A673 (cell line): ENCODE results near the gene GGNBP2. TPM values are rescaled to one million over a fixed set of nuclear protein-coding genes. Genes with fewer than 3 reads are reported as not detected.

Source experiments
- BruUV-seq: library from RNA; stranded (reverse); fragments of 400-500 nt; replicated peaks from 2 replicates; lab custom pipeline; 2021; lab: Mats Ljungman, UMichigan
- CTCF ChIA-PET: fragments of 300-600 bp; sonication (Branson Sonifier 250); formaldehyde crosslinking; loops from one replicate; lab custom pipeline; 2022; ENCODE audit warnings: antibody characterized with exemption; lab: Charles Lee
- POLR2A ChIA-PET: fragments of 300-600 bp; sonication (Branson Sonifier 250); formaldehyde crosslinking; loops from one replicate; lab custom pipeline; 2022; ENCODE audit warnings: antibody characterized with exemption; ENCODE audit not compliant: low non-redundant PET; lab: Charles Lee
- DNase-seq: peaks from one replicate; pipeline ENCODE4 v3.0.0-alpha.2; 2015; ENCODE audit warnings: low spot score
- H3K27ac ChIP-seq: fragments of 200-600 bp; sonication (generic); 2 replicates; pipeline ENCODE4 v1.5.1; 2016; ENCODE audit warnings: mixed run types, low read depth, mild to moderate bottlenecking, mixed read lengths, antibody characterized with exemption, low read length; ENCODE audit not compliant: poor library complexity, severe bottlenecking
- H3K27me3 ChIP-seq: fragments of 200-600 bp; sonication (generic); replicated peaks from 2 replicates; pipeline ENCODE4 v1.6.1; 2017; ENCODE audit warnings: mixed run types, low read depth, mild to moderate bottlenecking, mixed read lengths, antibody characterized with exemption, low read length; ENCODE audit not compliant: insufficient read depth, poor library complexity
- H3K36me3 ChIP-seq: fragments of 200-600 bp; sonication (generic); 2 replicates; pipeline ENCODE4 v1.6.1; 2016; ENCODE audit warnings: mixed run types, mild to moderate bottlenecking, mixed read lengths, antibody characterized with exemption, low read length; ENCODE audit not compliant: insufficient read depth, poor library complexity, severe bottlenecking
- H3K4me1 ChIP-seq: fragments of 200-600 bp; sonication (generic); 2 replicates; pipeline ENCODE4 v1.6.1; 2017; ENCODE audit warnings: mixed run types, mild to moderate bottlenecking, mixed read lengths, antibody characterized with exemption, low read length; ENCODE audit not compliant: insufficient read depth, poor library complexity, severe bottlenecking
- H3K4me3 ChIP-seq: fragments of 200-600 bp; sonication (generic); 2 replicates; pipeline ENCODE4 v1.5.1; 2016; ENCODE audit warnings: low read depth, mixed run types, mild to moderate bottlenecking, mixed read lengths, low read length; ENCODE audit not compliant: poor library complexity, severe bottlenecking
- H3K9me3 ChIP-seq: fragments of 200-600 bp; sonication (generic); 2 replicates; pipeline ENCODE4 v1.6.1; 2016; ENCODE audit warnings: mixed run types, low read depth, mild to moderate bottlenecking, mixed read lengths, antibody characterized with exemption, low read length; ENCODE audit not compliant: poor library complexity, severe bottlenecking
- CTCF ChIP-seq: fragments of 300-800, 200-600 bp; sonication (generic); conservative IDR thresholded peaks from 2 replicates; pipeline ENCODE4 v1.5.1; 2017; ENCODE audit warnings: low read depth, mild to moderate bottlenecking, antibody characterized with exemption, low read length, moderate library complexity, mixed read lengths
- EZH2 ChIP-seq: fragments of 200-600 bp; sonication (generic); IDR thresholded peaks from 2 replicates; pipeline ENCODE4 v1.6.1; 2017; ENCODE audit warnings: borderline replicate concordance, low read depth, mild to moderate bottlenecking, mixed read lengths, antibody characterized with exemption, low read length; ENCODE audit not compliant: poor library complexity, severe bottlenecking
- intact Hi-C: fragments of 100-400 bp; cut with micrococcal nuclease; formaldehyde crosslinking; loops from one replicate; pipeline ENCODE4 v1.10.0; 2022; ENCODE audit not compliant: unreplicated experiment
- total RNA-seq: library from RNA; stranded (reverse); gene quantifications from 2 replicates; pipeline ENCODE4 v1.2.3, GENCODE V29; 2021

The GGNBP2 gene
- total RNA-seq, 1 experiment from 2014 or later = 50.4 TPM

GRCh38 chr17:36553459-36553858 is 8.7 kb downstream of the GGNBP2 start:
- no peak overlapping the region for H3K4me3 ChIP-seq
- no peak for TF ChIP-seq CTCF
- TF ChIP-seq EZH2 = no peak
- ChIA-PET POLR2A (no interaction called here), CTCF (no interaction called here)
- H3K27me3 ChIP-seq = no peaks in the 10 kb centered on the region
- no peaks in the 10 kb centered on the region for H3K9me3 ChIP-seq
- peaks cover 5% of the 10 kb centered on the region for H3K36me3 ChIP-seq
- intact Hi-C loops = no loop called here
- no peaks in the 10 kb centered on the region for H3K4me1 ChIP-seq
- no peak for DNase-seq
- no TSS peak for BruUV-seq
- H3K27ac ChIP-seq = no peak overlapping the region

GRCh38 chr17:36566081-36566480 is 21.4 kb downstream of the GGNBP2 start:
- H3K36me3 ChIP-seq = peaks cover 18% of the 10 kb centered on the region
- intact Hi-C loops = no loop called here
- TF ChIP-seq EZH2 (no peak), CTCF (no peak)

GRCh38 chr17:36575028-36575427 is 30.3 kb downstream of the GGNBP2 start:
- Histone ChIP-seq H3K27ac (no peak overlapping the region), H3K36me3 (peaks cover 7% of the 10 kb centered on the region), H3K4me1 (no peaks in the 10 kb centered on the region), H3K27me3 (no peaks in the 10 kb centered on the region), H3K4me3 (no peak overlapping the region), H3K9me3 (no peaks in the 10 kb centered on the region)
- BruUV-seq = no TSS peak
- ChIA-PET POLR2A (no interaction called here), CTCF (no interaction called here)
- no peak for DNase-seq
- intact Hi-C loops = no loop called here
- TF ChIP-seq CTCF (no peak), EZH2 (no peak)

More at GRCh38 chr17:36566081-36566480, 21.4 kb downstream of the GGNBP2 start:
- CTCF ChIA-PET = interaction anchor here (0.6 kb wide), 1 partner anchor 17 kb away, joined by 4 read pairs; no protein-coding TSS in a partner anchor
- Histone ChIP-seq H3K9me3 (no peaks in the 10 kb centered on the region), H3K27ac (no peak overlapping the region), H3K27me3 (no peaks in the 10 kb centered on the region), H3K4me1 (no peaks in the 10 kb centered on the region), H3K4me3 (no peak overlapping the region)
- no peak for DNase-seq
- no TSS peak for BruUV-seq
- POLR2A ChIA-PET = no interaction called here
